NOMO-1 treated with dmso at 0.1 percent for 144 hours (cell line): ENCODE data around the gene GRIN1.

Source experiments
- DNase-seq: peaks from one replicate; lab custom pipeline; 2025; ENCODE audit not compliant: unreplicated experiment; lab: John Stamatoyannopoulos, UW

The GRIN1 gene

GRCh38 chr9:137138722-137139467 is at the start of gene GRIN1:
TSS of gene GRIN1 (plus strand) at chr9:137139154. CDS start at chr9:137139487, 333 bp downstream.
- no peak for DNase-seq

- DNase-seq: no peak
These were observed 49.6 kb upstream of the GRIN1 start for GRCh38 chr9:137089232-137089947.

- DNase-seq: no peak
These were observed 43.1 kb upstream of the GRIN1 start for GRCh38 chr9:137095664-137096517.

- DNase-seq: no peak
These were observed 42.0 kb upstream of the GRIN1 start for GRCh38 chr9:137096785-137097546.

GRCh38 chr9:137097761-137098462 is 41.0 kb upstream of the GRIN1 start:
- no peak for DNase-seq

GRCh38 chr9:137099231-137099630 is 39.7 kb upstream of the GRIN1 start:
- no peak for DNase-seq

GRCh38 chr9:137103206-137103999 is 35.6 kb upstream of the GRIN1 start:
- no peak for DNase-seq

GRCh38 chr9:137105814-137106661 is 32.9 kb upstream of the GRIN1 start:
- no peak for DNase-seq

- DNase-seq: no peak
These were observed 32.2 kb upstream of the GRIN1 start for GRCh38 chr9:137106662-137107250.

GRCh38 chr9:137107312-137107921 is 31.5 kb upstream of the GRIN1 start:
- DNase-seq: no peak

- DNase-seq: no peak
These were observed 31.0 kb upstream of the GRIN1 start for GRCh38 chr9:137107982-137108381.

- no peak for DNase-seq
These were observed 30.2 kb upstream of the GRIN1 start for GRCh38 chr9:137108608-137109249.

GRCh38 chr9:137109250-137110146 is 29.5 kb upstream of the GRIN1 start:
- DNase-seq: no peak

GRCh38 chr9:137110147-137110910 is 28.6 kb upstream of the GRIN1 start:
- DNase-seq: no peak
